ENCODE measurements around the gene HPCAL4. TPM values are rescaled to one million over a fixed set of nuclear protein-coding genes. Genes with fewer than 3 reads are reported as not detected.

The HPCAL4 gene
- total and polyA plus RNA-seq, 2 experiments from 2014 or later = not detected

DNA sequence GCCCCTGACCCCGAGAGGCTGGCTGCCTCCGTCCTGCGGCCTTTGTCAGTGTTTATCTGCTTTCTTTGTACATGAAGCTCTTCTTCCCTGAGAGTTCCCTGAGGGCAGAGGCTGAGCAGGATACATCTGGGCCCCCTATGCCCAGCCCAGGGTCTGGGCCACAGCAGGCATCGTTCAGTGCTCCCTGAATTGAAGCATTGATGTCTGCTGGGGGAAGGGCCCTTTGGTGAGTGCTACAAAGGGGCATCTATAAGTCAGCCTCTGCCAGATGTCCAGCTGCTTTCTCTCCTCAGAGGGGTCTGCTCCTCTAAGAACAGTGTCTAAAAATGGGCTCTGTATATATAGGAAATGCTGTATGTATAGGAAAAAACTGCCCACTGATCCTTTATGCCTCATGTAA lies 53.9 kb downstream of the HPCAL4 start:
- 71 to 92% methylated on average over 3 to 4 of the region's 4 CpGs for WGBS, 2 experiments (ENCODE audit: low coverage in 1 of 2, low lambda C conversion rate in 2 of 2, missing lambda C conversion rate in 2 of 2)
- H3K27me3 ChIP-seq (replicated peaks; ENCODE audit: insufficient read depth) = peaks cover 6% of the 10 kb centered on the region; the same call in 1 of the 2 replicates
- in situ Hi-C loops (cut with MboI) = no loop called here

DNA sequence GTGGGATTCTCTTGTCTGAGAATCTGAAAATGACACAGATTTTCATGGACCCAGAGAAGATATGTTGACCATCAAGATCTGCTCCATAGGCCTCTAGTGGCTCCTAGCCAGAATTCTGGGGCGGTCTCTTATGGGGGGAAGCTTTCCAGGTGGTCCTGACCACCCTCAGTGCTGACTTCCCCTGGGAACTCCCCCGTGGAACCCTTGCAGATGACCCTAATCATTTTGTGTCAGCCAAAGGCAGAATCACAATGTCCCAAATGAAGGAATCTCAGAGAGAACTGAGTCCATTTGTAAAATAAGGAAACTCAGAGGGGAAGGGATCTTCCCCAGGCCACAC lies 55.4 kb downstream of the HPCAL4 start:
- H3K9me3 ChIP-seq (ENCODE audit: low read depth) = no peaks in the 10 kb centered on the region
- H3K4me2 ChIP-seq (ENCODE audit: unreplicated experiment) = no peak overlapping the region
- H3K27me3 ChIP-seq (replicated peaks; ENCODE audit: insufficient read depth) = peaks cover 6% of the 10 kb centered on the region; the same call in 1 of the 2 replicates
- TF ChIP-seq EZH2phosphoT487 (IDR thresholded peaks at IDR 0.05; ENCODE audit: insufficient read depth, low read depth) = no peak
- no peak for TF ChIP-seq EZH2 (IDR thresholded peaks at IDR 0.05; ENCODE audit: insufficient read depth, poor library complexity, severe bottlenecking)
- no peaks in the 10 kb centered on the region for H4K20me1 ChIP-seq (ENCODE audit: insufficient read depth)
- no peak overlapping the region for H3K9ac ChIP-seq
- no peak for DNase-seq
- no peak overlapping the region for H2AFZ ChIP-seq
- H3F3A ChIP-seq (ENCODE audit: insufficient read depth) = no peaks in the 10 kb centered on the region
- 16 to 18% methylated on average over 2 of the region's 2 CpGs for WGBS, 2 experiments (ENCODE audit: low coverage in 1 of 2, low lambda C conversion rate in 2 of 2, missing lambda C conversion rate in 2 of 2)
- in situ Hi-C loops (cut with MboI) = no loop called here
- H3K27ac ChIP-seq = no peak overlapping the region
- no peaks in the 10 kb centered on the region for H3K4me1 ChIP-seq (ENCODE audit: insufficient read depth)
- H3K4me3 ChIP-seq = no peak overlapping the region
- H3K36me3 ChIP-seq (ENCODE audit: low read depth) = no peaks in the 10 kb centered on the region
- no peaks in the 10 kb centered on the region for H3K9me2 ChIP-seq (ENCODE audit: insufficient read depth)
- no peaks in the 10 kb centered on the region for H3K79me2 ChIP-seq (ENCODE audit: insufficient read depth)

More for the DNA sequence above, 53.9 kb downstream of the HPCAL4 start:
- Histone ChIP-seq H3K9ac (no peak overlapping the region), H3F3A (ENCODE audit: insufficient read depth) (no peaks in the 10 kb centered on the region), H3K4me2 (ENCODE audit: unreplicated experiment) (no peak overlapping the region), H4K20me1 (ENCODE audit: insufficient read depth) (no peaks in the 10 kb centered on the region), H3K27ac (no peak overlapping the region), H3K79me2 (ENCODE audit: insufficient read depth) (no peaks in the 10 kb centered on the region), H3K9me2 (ENCODE audit: insufficient read depth) (no peaks in the 10 kb centered on the region), H3K36me3 (ENCODE audit: low read depth) (no peaks in the 10 kb centered on the region), H3K4me1 (ENCODE audit: insufficient read depth) (peaks cover 3% of the 10 kb centered on the region), H3K9me3 (ENCODE audit: low read depth) (no peaks in the 10 kb centered on the region), H3K4me3 (no peak overlapping the region), H2AFZ (no peak overlapping the region)
- TF ChIP-seq EZH2 (IDR thresholded peaks at IDR 0.05; ENCODE audit: insufficient read depth, poor library complexity, severe bottlenecking) (no peak), EZH2phosphoT487 (IDR thresholded peaks at IDR 0.05; ENCODE audit: insufficient read depth, low read depth) (no peak)
- no peak for DNase-seq

DNA sequence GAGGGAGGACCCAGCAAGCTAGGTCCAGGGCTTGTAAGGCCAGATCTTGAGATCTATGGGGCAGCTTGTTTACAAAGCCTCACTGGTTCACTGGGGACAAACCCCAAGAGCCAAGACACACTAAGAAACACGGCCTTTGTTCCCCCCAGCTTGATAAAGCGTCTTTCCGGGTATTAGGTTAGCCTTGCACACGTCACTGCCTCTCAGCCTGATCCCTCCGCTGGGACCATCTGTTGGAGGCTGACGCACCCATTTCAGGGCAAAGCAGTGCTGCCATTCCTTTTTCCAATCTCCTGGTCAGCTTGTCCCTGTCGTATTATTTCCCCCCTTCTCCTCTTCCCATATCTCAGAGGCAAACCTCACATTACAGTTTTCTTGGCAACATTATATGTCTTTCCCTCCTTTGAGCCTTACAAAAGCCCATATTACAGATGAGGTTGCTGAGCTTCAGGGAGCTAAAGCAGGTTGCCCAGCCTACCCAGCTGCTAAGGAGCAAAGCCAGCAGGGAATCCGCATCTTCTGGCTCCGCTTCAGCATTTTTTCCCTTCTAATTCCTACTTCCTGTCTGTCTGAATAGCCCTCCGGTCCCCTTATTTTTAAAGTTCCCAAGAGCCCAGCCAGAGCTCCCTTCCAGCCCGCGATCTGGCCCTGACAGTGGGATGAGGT lies 55.9 kb downstream of the HPCAL4 start:
- Histone ChIP-seq H3K4me3 (no peak overlapping the region), H3K9me3 (ENCODE audit: low read depth) (no peaks in the 10 kb centered on the region), H2AFZ (no peak overlapping the region), H3K9ac (no peak overlapping the region), H3K79me2 (ENCODE audit: insufficient read depth) (no peaks in the 10 kb centered on the region), H3K4me1 (ENCODE audit: insufficient read depth) (no peaks in the 10 kb centered on the region), H3K36me3 (ENCODE audit: low read depth) (no peaks in the 10 kb centered on the region), H3K4me2 (ENCODE audit: unreplicated experiment) (no peak overlapping the region), H3F3A (ENCODE audit: insufficient read depth) (no peaks in the 10 kb centered on the region), H3K27me3 (replicated peaks; ENCODE audit: insufficient read depth) (peaks cover 6% of the 10 kb centered on the region; the same call in 1 of the 2 replicates), H3K27ac (no peak overlapping the region), H3K9me2 (ENCODE audit: insufficient read depth) (no peaks in the 10 kb centered on the region), H4K20me1 (ENCODE audit: insufficient read depth) (no peaks in the 10 kb centered on the region)
- TF ChIP-seq EZH2 (IDR thresholded peaks at IDR 0.05; ENCODE audit: insufficient read depth, poor library complexity, severe bottlenecking) (no peak), EZH2phosphoT487 (IDR thresholded peaks at IDR 0.05; ENCODE audit: insufficient read depth, low read depth) (no peak)
- 60 to 65% methylated on average over 12 of the region's 12 CpGs for WGBS, 2 experiments (ENCODE audit: low coverage in 1 of 2, low lambda C conversion rate in 2 of 2, missing lambda C conversion rate in 2 of 2)
- DNase-seq = no peak
- in situ Hi-C loops (cut with MboI) = no loop called here

DNA sequence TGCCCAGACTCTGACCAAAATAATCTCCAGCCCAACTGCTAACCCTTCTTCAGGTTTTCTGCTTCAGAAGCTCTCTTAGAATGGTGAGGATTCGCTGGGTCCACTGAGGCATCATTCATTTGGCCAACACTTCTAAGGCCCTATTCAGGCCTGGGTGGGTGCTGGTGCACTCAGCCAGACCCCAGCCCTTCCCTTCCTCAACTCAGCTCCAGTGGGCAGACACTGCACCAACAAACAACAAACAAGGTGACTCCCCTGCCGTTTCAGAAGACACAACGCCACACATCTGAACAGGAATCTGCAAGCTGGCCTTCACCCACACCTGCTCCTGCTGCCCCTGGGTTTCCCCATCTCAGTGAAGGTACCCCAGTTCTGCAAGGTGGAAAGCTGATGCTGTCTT lies 57.8 kb downstream of the HPCAL4 start:
- no peaks in the 10 kb centered on the region for H3K36me3 ChIP-seq (ENCODE audit: low read depth)
- no peaks in the 10 kb centered on the region for H4K20me1 ChIP-seq (ENCODE audit: insufficient read depth)
- TF ChIP-seq EZH2 (IDR thresholded peaks at IDR 0.05; ENCODE audit: insufficient read depth, poor library complexity, severe bottlenecking) (no peak), EZH2phosphoT487 (IDR thresholded peaks at IDR 0.05; ENCODE audit: insufficient read depth, low read depth) (no peak)
- peak overlapping the region; percentile 46; the same call in 1 of the 2 replicates for H3K4me3 ChIP-seq
- in situ Hi-C loops (cut with MboI) = no loop called here
- 93 to 100% methylated on average over 3 of the region's 3 CpGs for WGBS, 2 experiments (ENCODE audit: low coverage in 1 of 2, low lambda C conversion rate in 2 of 2, missing lambda C conversion rate in 2 of 2)
- peaks cover 6% of the 10 kb centered on the region; the same call in 1 of the 2 replicates for H3K27me3 ChIP-seq (replicated peaks; ENCODE audit: insufficient read depth)
- DNase-seq = no peak
- H3K9me2 ChIP-seq (ENCODE audit: insufficient read depth) = no peaks in the 10 kb centered on the region
- peak overlapping the region; percentile 62 for H3K9ac ChIP-seq
- H3K4me1 ChIP-seq (ENCODE audit: insufficient read depth) = no peaks in the 10 kb centered on the region
- H3K27ac ChIP-seq = no peak overlapping the region
- H3K79me2 ChIP-seq (ENCODE audit: insufficient read depth) = no peaks in the 10 kb centered on the region
- no peaks in the 10 kb centered on the region for H3K9me3 ChIP-seq (ENCODE audit: low read depth)
- peak overlapping the region; percentile 53; the same call in 1 of the 2 replicates for H2AFZ ChIP-seq
- no peaks in the 10 kb centered on the region for H3F3A ChIP-seq (ENCODE audit: insufficient read depth)
- no peak overlapping the region for H3K4me2 ChIP-seq (ENCODE audit: unreplicated experiment)
